Suprapubic skin (tissue), 3 donors: ENCODE measurements around the gene POLD1.

Experiments used
- EP300 ChIP-seq: sonication (generic); formaldehyde crosslinking; IDR thresholded peaks from one replicate; pipeline ENCODE4 v1.6.1; 2017; ENCODE audit warnings: antibody characterized with exemption
- TF ChIP-seq, protein P1 (sequence below), 2 donors: fragments of 200-600 bp in 1 of 2; fragments of 450-650 bp in 1 of 2; sonication (generic) in 1 of 2; IDR thresholded peaks; one replicate each; pipeline ENCODE4 v1.5.1; 2016 to 2019; ENCODE audit warnings: antibody characterized with exemption in 2 of 2, mild to moderate bottlenecking in 1 of 2, moderate library complexity in 1 of 2

- TF ChIP-seq, protein P1, sequence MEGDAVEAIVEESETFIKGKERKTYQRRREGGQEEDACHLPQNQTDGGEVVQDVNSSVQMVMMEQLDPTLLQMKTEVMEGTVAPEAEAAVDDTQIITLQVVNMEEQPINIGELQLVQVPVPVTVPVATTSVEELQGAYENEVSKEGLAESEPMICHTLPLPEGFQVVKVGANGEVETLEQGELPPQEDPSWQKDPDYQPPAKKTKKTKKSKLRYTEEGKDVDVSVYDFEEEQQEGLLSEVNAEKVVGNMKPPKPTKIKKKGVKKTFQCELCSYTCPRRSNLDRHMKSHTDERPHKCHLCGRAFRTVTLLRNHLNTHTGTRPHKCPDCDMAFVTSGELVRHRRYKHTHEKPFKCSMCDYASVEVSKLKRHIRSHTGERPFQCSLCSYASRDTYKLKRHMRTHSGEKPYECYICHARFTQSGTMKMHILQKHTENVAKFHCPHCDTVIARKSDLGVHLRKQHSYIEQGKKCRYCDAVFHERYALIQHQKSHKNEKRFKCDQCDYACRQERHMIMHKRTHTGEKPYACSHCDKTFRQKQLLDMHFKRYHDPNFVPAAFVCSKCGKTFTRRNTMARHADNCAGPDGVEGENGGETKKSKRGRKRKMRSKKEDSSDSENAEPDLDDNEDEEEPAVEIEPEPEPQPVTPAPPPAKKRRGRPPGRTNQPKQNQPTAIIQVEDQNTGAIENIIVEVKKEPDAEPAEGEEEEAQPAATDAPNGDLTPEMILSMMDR (IDR thresholded peaks at IDR 0.05), result peak; percentile 61 to 88
- TF ChIP-seq EP300, result no peak
These were observed 77.1 kb downstream of the POLD1 start for GRCh38 chr19:50461066-50461875.
